ENCODE results near the gene C11orf98. TPM values are rescaled to one million over a fixed set of nuclear protein-coding genes. Genes with fewer than 3 reads are reported as not detected.
A peak's percentile ranks its signal among the peaks of the same experiment; 100 is the strongest.

Gene C11orf98
- total RNA-seq, 1 experiment from 2014 or later = 139 TPM

DNA sequence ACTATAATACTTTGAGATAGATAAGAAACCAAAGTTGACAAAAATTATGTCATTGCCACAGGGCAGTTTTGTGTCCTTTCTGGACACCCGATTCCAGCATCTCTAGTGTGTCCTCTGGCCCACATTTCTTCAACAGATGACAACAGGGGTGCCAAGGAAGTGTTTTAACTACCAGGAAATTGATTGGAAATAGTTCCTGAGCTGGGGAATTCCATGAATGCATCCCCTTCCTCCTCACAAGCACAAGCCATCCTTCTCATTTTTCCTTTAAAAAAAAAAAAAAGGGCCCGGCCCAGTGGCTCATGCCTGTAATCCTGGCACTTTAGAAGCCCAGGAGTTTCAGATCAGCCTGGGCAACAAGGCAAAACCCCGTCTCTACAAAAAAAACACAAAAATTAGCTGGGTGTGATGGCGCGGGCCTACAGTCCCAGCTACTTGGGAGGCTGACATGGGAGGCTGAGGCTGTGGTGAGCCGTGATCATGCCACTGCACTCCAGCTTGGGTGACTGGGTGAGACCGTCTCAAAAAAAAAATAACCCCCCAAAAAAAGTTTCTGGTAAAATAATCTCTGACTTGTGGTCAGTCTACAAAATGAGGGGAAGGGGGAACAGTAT lies 42.4 kb downstream of the C11orf98 start:
- WGBS (ENCODE audit: extremely low coverage, insufficient read length, low lambda C conversion rate) = no CpG with 5 or more reads among the region's 7 CpGs
- H3K79me1 ChIP-seq (ENCODE audit: insufficient read depth, low read depth, low read length, poor library complexity, severe bottlenecking) = no peaks in the 10 kb centered on the region
- DNase-seq = no peak

More for the DNA sequence above, 42.4 kb downstream of the C11orf98 start:
- no peaks in the 10 kb centered on the region for H3K9me3 ChIP-seq (ENCODE audit: control insufficient read depth, low read depth, low read length)
- H3K23me2 ChIP-seq (ENCODE audit: insufficient read length, low read depth, low read length, poor library complexity, severe bottlenecking) = peaks cover 8% of the 10 kb centered on the region
- Mint-ChIP-seq H3K4me3 (peak overlapping the region; percentile 77 to 95), H3K9me3 (no peaks in the 10 kb centered on the region), H3K36me3 (ENCODE audit: insufficient read depth in 1 of 3, low read depth in 3 of 3) (peaks cover 24 to 46% (median 40%) of the 10 kb centered on the region in 3 experiments; a peak in 6 of 7 replicates), H3K27ac (peak overlapping the region; percentile 90 to 93 (median 93)), H3K27me3 (ENCODE audit: low read depth) (no peaks in the 10 kb centered on the region), H3K4me1 (peaks cover 17 to 19% of the 10 kb centered on the region in 2 experiments)
- H3K23ac ChIP-seq (ENCODE audit: insufficient read length, low read depth, low read length) = no peak overlapping the region
- H3K14ac ChIP-seq (ENCODE audit: insufficient read depth, low read length) = no peak overlapping the region
- no peak overlapping the region for H3K9ac ChIP-seq (ENCODE audit: extremely low read depth, insufficient read length, low read length)
- peak overlapping the region; percentile 5 for H3K4me2 ChIP-seq (ENCODE audit: insufficient read depth, insufficient read length, low read length)
- TF ChIP-seq, protein P1, sequence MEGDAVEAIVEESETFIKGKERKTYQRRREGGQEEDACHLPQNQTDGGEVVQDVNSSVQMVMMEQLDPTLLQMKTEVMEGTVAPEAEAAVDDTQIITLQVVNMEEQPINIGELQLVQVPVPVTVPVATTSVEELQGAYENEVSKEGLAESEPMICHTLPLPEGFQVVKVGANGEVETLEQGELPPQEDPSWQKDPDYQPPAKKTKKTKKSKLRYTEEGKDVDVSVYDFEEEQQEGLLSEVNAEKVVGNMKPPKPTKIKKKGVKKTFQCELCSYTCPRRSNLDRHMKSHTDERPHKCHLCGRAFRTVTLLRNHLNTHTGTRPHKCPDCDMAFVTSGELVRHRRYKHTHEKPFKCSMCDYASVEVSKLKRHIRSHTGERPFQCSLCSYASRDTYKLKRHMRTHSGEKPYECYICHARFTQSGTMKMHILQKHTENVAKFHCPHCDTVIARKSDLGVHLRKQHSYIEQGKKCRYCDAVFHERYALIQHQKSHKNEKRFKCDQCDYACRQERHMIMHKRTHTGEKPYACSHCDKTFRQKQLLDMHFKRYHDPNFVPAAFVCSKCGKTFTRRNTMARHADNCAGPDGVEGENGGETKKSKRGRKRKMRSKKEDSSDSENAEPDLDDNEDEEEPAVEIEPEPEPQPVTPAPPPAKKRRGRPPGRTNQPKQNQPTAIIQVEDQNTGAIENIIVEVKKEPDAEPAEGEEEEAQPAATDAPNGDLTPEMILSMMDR (conservative IDR thresholded peaks at IDR 0.05) = no peak
- no peak overlapping the region for H4K91ac ChIP-seq (ENCODE audit: insufficient read length, low read depth, low read length)
- H2BK15ac ChIP-seq (ENCODE audit: low read depth, low read length) = no peak overlapping the region
- no peak overlapping the region for H4K8ac ChIP-seq (replicated peaks; ENCODE audit: insufficient read length, low read depth, low read length)
- H4K20me1 ChIP-seq (ENCODE audit: control insufficient read depth, insufficient read depth, insufficient read length) = peaks cover 2% of the 10 kb centered on the region
- no peaks in the 10 kb centered on the region for H3K27me3 ChIP-seq (ENCODE audit: insufficient read depth, low read length)
- no peak overlapping the region for H2BK120ac ChIP-seq (ENCODE audit: low read depth, low read length, poor library complexity, severe bottlenecking)
- H3K79me2 ChIP-seq (ENCODE audit: insufficient read depth, low read length) = no peaks in the 10 kb centered on the region; the same call in 1 of the 2 replicates
- no peak overlapping the region for H4K5ac ChIP-seq (ENCODE audit: insufficient read length, low read depth, low read length)
- no peak overlapping the region for H2BK12ac ChIP-seq (ENCODE audit: insufficient read length, low read depth, low read length)
- no peak overlapping the region for H3K56ac ChIP-seq (ENCODE audit: insufficient read length, low read depth, low read length)
- no peak overlapping the region for H3K27ac ChIP-seq (ENCODE audit: insufficient read length, low read depth, low read length)
- H3T11ph ChIP-seq (ENCODE audit: low read length) = no peak overlapping the region
- no peak overlapping the region for H3K18ac ChIP-seq (ENCODE audit: insufficient read length, low read depth, low read length)
- no peak overlapping the region for H2BK5ac ChIP-seq (ENCODE audit: insufficient read length, low read length)
- no peak overlapping the region for H2BK20ac ChIP-seq (ENCODE audit: low read depth, low read length, poor library complexity, severe bottlenecking)
- no peak overlapping the region for H2AFZ ChIP-seq (ENCODE audit: low read length)
- no peak overlapping the region for H2AK5ac ChIP-seq (ENCODE audit: insufficient read length, low read length)
- H3K4ac ChIP-seq (ENCODE audit: low read depth, low read length) = no peak overlapping the region
- peaks cover 2% of the 10 kb centered on the region; the same call in 1 of the 2 replicates for H3K4me1 ChIP-seq (ENCODE audit: insufficient read depth, low read length)
